ENCODE measurements around the gene GNAT2.

The GNAT2 gene

GRCh38 chr1:109655615-109656519 is 36.5 kb upstream of the GNAT2 start, which contains the start of gene GSTM4:
Gene GSTM4 (plus strand): TSS chr1:109656099. CDS start chr1:109656390, 291 bp downstream.
- Histone ChIP-seq H3K27me3 (ENCODE audit: control insufficient read depth, insufficient read depth, low read length) (peaks cover 23% of the 10 kb centered on the region), H3K36me3 (ENCODE audit: insufficient read depth, low read length) (no peaks in the 10 kb centered on the region), H3K9me3 (replicated peaks; ENCODE audit: low read length) (no peaks in the 10 kb centered on the region), H3K4me1 (ENCODE audit: control insufficient read depth, insufficient read depth, low read length) (peaks cover 8% of the 10 kb centered on the region), H3K4me3 (ENCODE audit: low read length) (peak within 1 kb of the TSS; percentile 88), H3K4me2 (ENCODE audit: low read length) (peak within 1 kb of the TSS; percentile 97), H3K9ac (ENCODE audit: low read depth, low read length) (peak within 1 kb of the TSS; percentile 77)

- no peaks in the 10 kb centered on the region for H3K36me3 ChIP-seq (ENCODE audit: insufficient read depth, low read length)
- H3K9ac ChIP-seq (ENCODE audit: low read depth, low read length): no peak overlapping the region
- no peak overlapping the region for H3K4me3 ChIP-seq (ENCODE audit: low read length)
- H3K9me3 ChIP-seq (replicated peaks; ENCODE audit: low read length): no peaks in the 10 kb centered on the region
- H3K27me3 ChIP-seq (ENCODE audit: control insufficient read depth, insufficient read depth, low read length): peaks cover 23% of the 10 kb centered on the region
- H3K4me2 ChIP-seq (ENCODE audit: low read length): no peak overlapping the region
- H3K4me1 ChIP-seq (ENCODE audit: control insufficient read depth, insufficient read depth, low read length): peaks cover 19% of the 10 kb centered on the region
Observed at GRCh38 chr1:109654519-109654918, 35.1 kb upstream of the GNAT2 start.

- Histone ChIP-seq H3K4me3 (ENCODE audit: low read length) (no peak overlapping the region), H3K4me1 (ENCODE audit: control insufficient read depth, insufficient read depth, low read length) (peaks cover 24% of the 10 kb centered on the region), H3K9ac (ENCODE audit: low read depth, low read length) (no peak overlapping the region), H3K4me2 (ENCODE audit: low read length) (no peak overlapping the region), H3K9me3 (replicated peaks; ENCODE audit: low read length) (no peaks in the 10 kb centered on the region), H3K27me3 (ENCODE audit: control insufficient read depth, insufficient read depth, low read length) (peaks cover 23% of the 10 kb centered on the region), H3K36me3 (ENCODE audit: insufficient read depth, low read length) (no peaks in the 10 kb centered on the region)
Observed at GRCh38 chr1:109653306-109653705, 33.9 kb upstream of the GNAT2 start.

- Histone ChIP-seq H3K36me3 (ENCODE audit: insufficient read depth, low read length) (no peaks in the 10 kb centered on the region), H3K4me1 (ENCODE audit: control insufficient read depth, insufficient read depth, low read length) (peaks cover 24% of the 10 kb centered on the region), H3K4me2 (ENCODE audit: low read length) (no peak overlapping the region), H3K27me3 (ENCODE audit: control insufficient read depth, insufficient read depth, low read length) (peaks cover 23% of the 10 kb centered on the region), H3K9ac (ENCODE audit: low read depth, low read length) (no peak overlapping the region), H3K4me3 (ENCODE audit: low read length) (no peak overlapping the region), H3K9me3 (replicated peaks; ENCODE audit: low read length) (no peaks in the 10 kb centered on the region)
Observed at GRCh38 chr1:109652402-109652801, 33.0 kb upstream of the GNAT2 start.

GRCh38 chr1:109650609-109651008 is 31.2 kb upstream of the GNAT2 start:
- no peaks in the 10 kb centered on the region for H3K36me3 ChIP-seq (ENCODE audit: insufficient read depth, low read length)
- H3K27me3 ChIP-seq (ENCODE audit: control insufficient read depth, insufficient read depth, low read length): peaks cover 23% of the 10 kb centered on the region
- no peak overlapping the region for H3K4me3 ChIP-seq (ENCODE audit: low read length)
- no peak overlapping the region for H3K9ac ChIP-seq (ENCODE audit: low read depth, low read length)
- no peaks in the 10 kb centered on the region for H3K9me3 ChIP-seq (replicated peaks; ENCODE audit: low read length)
- no peak overlapping the region for H3K4me2 ChIP-seq (ENCODE audit: low read length)
- peaks cover 22% of the 10 kb centered on the region for H3K4me1 ChIP-seq (ENCODE audit: control insufficient read depth, insufficient read depth, low read length)

GRCh38 chr1:109649491-109649914 is 30.1 kb upstream of the GNAT2 start:
- peaks cover 15% of the 10 kb centered on the region for H3K4me1 ChIP-seq (ENCODE audit: control insufficient read depth, insufficient read depth, low read length)
- H3K4me2 ChIP-seq (ENCODE audit: low read length): peak overlapping the region; percentile 86
- H3K27me3 ChIP-seq (ENCODE audit: control insufficient read depth, insufficient read depth, low read length): peaks cover 23% of the 10 kb centered on the region
- H3K36me3 ChIP-seq (ENCODE audit: insufficient read depth, low read length): no peaks in the 10 kb centered on the region
- H3K9ac ChIP-seq (ENCODE audit: low read depth, low read length): peak overlapping the region; percentile 30
- no peaks in the 10 kb centered on the region for H3K9me3 ChIP-seq (replicated peaks; ENCODE audit: low read length)
- peak overlapping the region; percentile 62 for H3K4me3 ChIP-seq (ENCODE audit: low read length)

GRCh38 chr1:109644670-109645069 is 25.3 kb upstream of the GNAT2 start:
- Histone ChIP-seq H3K36me3 (ENCODE audit: insufficient read depth, low read length) (no peaks in the 10 kb centered on the region), H3K4me3 (ENCODE audit: low read length) (no peak overlapping the region), H3K4me1 (ENCODE audit: control insufficient read depth, insufficient read depth, low read length) (peaks cover 7% of the 10 kb centered on the region), H3K9ac (ENCODE audit: low read depth, low read length) (no peak overlapping the region), H3K27me3 (ENCODE audit: control insufficient read depth, insufficient read depth, low read length) (no peaks in the 10 kb centered on the region), H3K9me3 (replicated peaks; ENCODE audit: low read length) (no peaks in the 10 kb centered on the region), H3K4me2 (ENCODE audit: low read length) (no peak overlapping the region)

GRCh38 chr1:109643385-109644230 is 24.2 kb upstream of the GNAT2 start:
- H3K27me3 ChIP-seq (ENCODE audit: control insufficient read depth, insufficient read depth, low read length): no peaks in the 10 kb centered on the region
- no peak overlapping the region for H3K9ac ChIP-seq (ENCODE audit: low read depth, low read length)
- H3K4me1 ChIP-seq (ENCODE audit: control insufficient read depth, insufficient read depth, low read length): peaks cover 2% of the 10 kb centered on the region
- no peaks in the 10 kb centered on the region for H3K9me3 ChIP-seq (replicated peaks; ENCODE audit: low read length)
- H3K4me3 ChIP-seq (ENCODE audit: low read length): no peak overlapping the region
- peak overlapping the region; percentile 12 for H3K4me2 ChIP-seq (ENCODE audit: low read length)
- no peaks in the 10 kb centered on the region for H3K36me3 ChIP-seq (ENCODE audit: insufficient read depth, low read length)

- Histone ChIP-seq H3K4me2 (ENCODE audit: low read length) (no peak overlapping the region), H3K4me3 (ENCODE audit: low read length) (no peak overlapping the region), H3K27me3 (ENCODE audit: control insufficient read depth, insufficient read depth, low read length) (no peaks in the 10 kb centered on the region), H3K9ac (ENCODE audit: low read depth, low read length) (no peak overlapping the region), H3K9me3 (replicated peaks; ENCODE audit: low read length) (no peaks in the 10 kb centered on the region), H3K36me3 (ENCODE audit: insufficient read depth, low read length) (no peaks in the 10 kb centered on the region), H3K4me1 (ENCODE audit: control insufficient read depth, insufficient read depth, low read length) (peaks cover 2% of the 10 kb centered on the region)
Observed at GRCh38 chr1:109642626-109643025, 23.2 kb upstream of the GNAT2 start.

GRCh38 chr1:109641861-109642260 is 22.4 kb upstream of the GNAT2 start:
- Histone ChIP-seq H3K4me1 (ENCODE audit: control insufficient read depth, insufficient read depth, low read length) (peaks cover 2% of the 10 kb centered on the region), H3K9ac (ENCODE audit: low read depth, low read length) (no peak overlapping the region), H3K36me3 (ENCODE audit: insufficient read depth, low read length) (no peaks in the 10 kb centered on the region), H3K4me2 (ENCODE audit: low read length) (no peak overlapping the region), H3K4me3 (ENCODE audit: low read length) (no peak overlapping the region), H3K27me3 (ENCODE audit: control insufficient read depth, insufficient read depth, low read length) (no peaks in the 10 kb centered on the region), H3K9me3 (replicated peaks; ENCODE audit: low read length) (no peaks in the 10 kb centered on the region)

- H3K9ac ChIP-seq (ENCODE audit: low read depth, low read length): no peak overlapping the region
- no peak overlapping the region for H3K4me2 ChIP-seq (ENCODE audit: low read length)
- peaks cover 9% of the 10 kb centered on the region for H3K4me1 ChIP-seq (ENCODE audit: control insufficient read depth, insufficient read depth, low read length)
- H3K4me3 ChIP-seq (ENCODE audit: low read length): no peak overlapping the region
- H3K9me3 ChIP-seq (replicated peaks; ENCODE audit: low read length): no peaks in the 10 kb centered on the region
- no peaks in the 10 kb centered on the region for H3K27me3 ChIP-seq (ENCODE audit: control insufficient read depth, insufficient read depth, low read length)
- no peaks in the 10 kb centered on the region for H3K36me3 ChIP-seq (ENCODE audit: insufficient read depth, low read length)
Observed at GRCh38 chr1:109641078-109641740, 21.8 kb upstream of the GNAT2 start.

Data from skeletal muscle satellite cell (primary cell).